WTC11 (cell line): ENCODE results near the gene RGS17. TPM values are rescaled to one million over a fixed set of nuclear protein-coding genes. Genes with fewer than 3 reads are reported as not detected.

ENCODE experiments used
- ATAC-seq: fragments of 200-7000 bp; cut with Tn5 transposase; 2 replicates; pipeline ENCODE4 v1.10.0; 2021; ENCODE audit warnings: mild to moderate bottlenecking, moderate library complexity
- CTCF ChIA-PET: fragments of 300-600 bp; sonication (Branson Sonifier 250); formaldehyde crosslinking; loops from one replicate; lab custom pipeline; 2021; ENCODE audit warnings: antibody characterized with exemption; lab: Charles Lee
- POLR2A ChIA-PET: fragments of 350-600 bp; sonication (Branson Sonifier 250); formaldehyde crosslinking; loops from one replicate; lab custom pipeline; 2021; ENCODE audit warnings: antibody characterized with exemption; lab: Charles Lee
- DNase-seq: peaks from one replicate; pipeline ENCODE4 v3.0.0; 2021; ENCODE audit warnings: low spot score
- H3K27ac Mint-ChIP-seq: 2 replicates; pipeline ENCODE4 v1.8.0; 2021; ENCODE audit warnings: mixed read lengths
- H3K27me3 Mint-ChIP-seq: 2 replicates; pipeline ENCODE4 v1.8.0; 2021; ENCODE audit warnings: low read depth, mild to moderate bottlenecking, moderate library complexity, mixed read lengths
- H3K36me3 Mint-ChIP-seq: 2 replicates; pipeline ENCODE4 v1.8.0; 2021; ENCODE audit warnings: mixed read lengths
- H3K4me1 Mint-ChIP-seq: 2 replicates; pipeline ENCODE4 v1.8.0; 2022; ENCODE audit warnings: mixed read lengths
- H3K4me3 Mint-ChIP-seq: 2 replicates; pipeline ENCODE4 v1.8.0; 2021; ENCODE audit warnings: mild to moderate bottlenecking, moderate library complexity, mixed read lengths
- H3K9me3 Mint-ChIP-seq: 2 replicates; pipeline ENCODE4 v1.8.0; 2021; ENCODE audit warnings: mixed read lengths
- ATF6 ChIP-seq: sonication (generic); formaldehyde crosslinking; IDR thresholded peaks from 2 replicates; pipeline ENCODE4 v1.8.1; 2023; ENCODE audit warnings: mild to moderate bottlenecking, missing genetic modification reagents
- ETV6 ChIP-seq: sonication (generic); formaldehyde crosslinking; IDR thresholded peaks from 2 replicates; pipeline ENCODE4 v1.8.1; 2022; ENCODE audit warnings: mild to moderate bottlenecking, missing genetic modification reagents
- FOXJ3 ChIP-seq: sonication (generic); formaldehyde crosslinking; IDR thresholded peaks from 2 replicates; pipeline ENCODE4 v1.9.0; 2021; ENCODE audit warnings: missing genetic modification reagents, mild to moderate bottlenecking, borderline replicate concordance
- FOXK1 ChIP-seq: sonication (generic); formaldehyde crosslinking; IDR thresholded peaks from 2 replicates; pipeline ENCODE4 v1.8.0; 2022; ENCODE audit warnings: mild to moderate bottlenecking, moderate library complexity, missing genetic modification reagents
- FOXP4 ChIP-seq: sonication (generic); formaldehyde crosslinking; IDR thresholded peaks from 2 replicates; pipeline ENCODE4 v1.8.0; 2022; ENCODE audit warnings: mild to moderate bottlenecking, missing genetic modification reagents
- GRHL2 ChIP-seq: fragments of 250-450 bp; sonication (Bioruptor Pico); IDR thresholded peaks from 2 replicates; pipeline ENCODE4 v1.8.0; 2022; ENCODE audit warnings: mild to moderate bottlenecking, moderate library complexity; ENCODE audit not compliant: insufficient replicate concordance, severe bottlenecking
- JAZF1 ChIP-seq: fragments of 250-450 bp; sonication (Bioruptor Pico); IDR thresholded peaks from 2 replicates; pipeline ENCODE4 v1.9.0; 2021; ENCODE audit warnings: moderate library complexity, mild to moderate bottlenecking, inconsistent platforms
- MYBL2 ChIP-seq: sonication (generic); formaldehyde crosslinking; IDR thresholded peaks from 2 replicates; pipeline ENCODE4 v1.8.1; 2023; ENCODE audit warnings: mild to moderate bottlenecking, moderate library complexity, missing genetic modification reagents
- NFATC4 ChIP-seq: fragments of 250-450 bp; sonication (Bioruptor Pico); IDR thresholded peaks from 2 replicates; pipeline ENCODE4 v1.9.0; 2021; ENCODE audit warnings: mild to moderate bottlenecking
- NFE2L1 ChIP-seq: sonication (generic); formaldehyde crosslinking; IDR thresholded peaks from 2 replicates; pipeline ENCODE4 v1.8.1; 2023; ENCODE audit warnings: missing genetic modification reagents
- NR1H2 ChIP-seq: sonication (generic); formaldehyde crosslinking; IDR thresholded peaks from 2 replicates; pipeline ENCODE4 v1.9.0; 2021; ENCODE audit warnings: mild to moderate bottlenecking, moderate library complexity, missing genetic modification reagents
- OVOL2 ChIP-seq: fragments of 250-450 bp; sonication (Bioruptor Pico); IDR thresholded peaks from 2 replicates; pipeline ENCODE4 v1.9.0; 2021; ENCODE audit warnings: mild to moderate bottlenecking, borderline replicate concordance
- RELA ChIP-seq: sonication (generic); formaldehyde crosslinking; IDR thresholded peaks from 2 replicates; pipeline ENCODE4 v1.8.1; 2022; ENCODE audit warnings: missing genetic modification reagents, mild to moderate bottlenecking, borderline replicate concordance
- RORB ChIP-seq: fragments of 250-450 bp; sonication (Bioruptor Pico); IDR thresholded peaks from 2 replicates; pipeline ENCODE4 v1.9.0; 2021; ENCODE audit warnings: mild to moderate bottlenecking
- SMAD3 ChIP-seq: sonication (generic); formaldehyde crosslinking; IDR thresholded peaks from 2 replicates; pipeline ENCODE4 v1.8.0; 2022; ENCODE audit warnings: missing genetic modification reagents, mild to moderate bottlenecking, borderline replicate concordance
- SMAD4 ChIP-seq: sonication (generic); formaldehyde crosslinking; IDR thresholded peaks from 2 replicates; pipeline ENCODE4 v1.8.0; 2022; ENCODE audit warnings: mild to moderate bottlenecking, missing genetic modification reagents
- TEAD1 ChIP-seq: sonication (generic); formaldehyde crosslinking; IDR thresholded peaks from 2 replicates; pipeline ENCODE4 v1.8.0; 2022; ENCODE audit warnings: mild to moderate bottlenecking, missing genetic modification reagents
- ZBTB21 ChIP-seq: sonication (generic); formaldehyde crosslinking; IDR thresholded peaks from 2 replicates; pipeline ENCODE4 v1.8.1; 2023; ENCODE audit warnings: mild to moderate bottlenecking, missing genetic modification reagents, borderline replicate concordance
- ZBTB43 ChIP-seq: sonication (generic); formaldehyde crosslinking; IDR thresholded peaks from 2 replicates; pipeline ENCODE4 v1.8.1; 2023; ENCODE audit warnings: mild to moderate bottlenecking, missing genetic modification reagents
- ZNF121 ChIP-seq: sonication (generic); formaldehyde crosslinking; IDR thresholded peaks from 2 replicates; pipeline ENCODE4 v1.8.0; 2023; ENCODE audit warnings: missing genetic modification reagents
- ZNF219 ChIP-seq: sonication (generic); formaldehyde crosslinking; IDR thresholded peaks from 2 replicates; pipeline ENCODE4 v1.8.0; 2023; ENCODE audit warnings: missing genetic modification reagents, mild to moderate bottlenecking, borderline replicate concordance
- ZNF232 ChIP-seq: sonication (generic); formaldehyde crosslinking; IDR thresholded peaks from 2 replicates; pipeline ENCODE4 v1.8.0; 2022; ENCODE audit warnings: mild to moderate bottlenecking, missing genetic modification reagents
- ZNF671 ChIP-seq: fragments of 250-450 bp; sonication (Bioruptor Pico); IDR thresholded peaks from 2 replicates; pipeline ENCODE4 v1.8.0; 2021; ENCODE audit warnings: mild to moderate bottlenecking
- ZSCAN18 ChIP-seq: fragments of 250-450 bp; sonication (Bioruptor Pico); IDR thresholded peaks from 2 replicates; pipeline ENCODE4 v2.1.2; 2022; ENCODE audit warnings: mild to moderate bottlenecking, moderate library complexity
- total RNA-seq: library from RNA; stranded (reverse); gene quantifications from 3 replicates; pipeline ENCODE4 v1.2.3, GENCODE V29; 2021
- TF ChIP-seq, protein P1 (sequence below): sonication (generic); formaldehyde crosslinking; IDR thresholded peaks from 2 replicates; pipeline ENCODE4 v1.8.1; 2022; ENCODE audit warnings: low read depth, mild to moderate bottlenecking, moderate library complexity, missing genetic modification reagents, borderline replicate concordance
- TF ChIP-seq, protein P2 (sequence below): sonication (generic); formaldehyde crosslinking; IDR thresholded peaks from 2 replicates; pipeline ENCODE4 v1.8.0; 2022; ENCODE audit warnings: mild to moderate bottlenecking, missing genetic modification reagents
- TF ChIP-seq, protein P3 (sequence below): sonication (generic); formaldehyde crosslinking; IDR thresholded peaks from 2 replicates; pipeline ENCODE4 v1.8.1; 2022; ENCODE audit warnings: mild to moderate bottlenecking, moderate library complexity, missing genetic modification reagents
- TF ChIP-seq, protein P4 (sequence below): fragments of 250-450 bp; sonication (Bioruptor Pico); IDR thresholded peaks from 2 replicates; pipeline ENCODE4 v1.9.0; 2021; ENCODE audit warnings: mild to moderate bottlenecking

Gene RGS17
- total RNA-seq, 1 experiment from 2014 or later, result 9.3 TPM

DNA sequence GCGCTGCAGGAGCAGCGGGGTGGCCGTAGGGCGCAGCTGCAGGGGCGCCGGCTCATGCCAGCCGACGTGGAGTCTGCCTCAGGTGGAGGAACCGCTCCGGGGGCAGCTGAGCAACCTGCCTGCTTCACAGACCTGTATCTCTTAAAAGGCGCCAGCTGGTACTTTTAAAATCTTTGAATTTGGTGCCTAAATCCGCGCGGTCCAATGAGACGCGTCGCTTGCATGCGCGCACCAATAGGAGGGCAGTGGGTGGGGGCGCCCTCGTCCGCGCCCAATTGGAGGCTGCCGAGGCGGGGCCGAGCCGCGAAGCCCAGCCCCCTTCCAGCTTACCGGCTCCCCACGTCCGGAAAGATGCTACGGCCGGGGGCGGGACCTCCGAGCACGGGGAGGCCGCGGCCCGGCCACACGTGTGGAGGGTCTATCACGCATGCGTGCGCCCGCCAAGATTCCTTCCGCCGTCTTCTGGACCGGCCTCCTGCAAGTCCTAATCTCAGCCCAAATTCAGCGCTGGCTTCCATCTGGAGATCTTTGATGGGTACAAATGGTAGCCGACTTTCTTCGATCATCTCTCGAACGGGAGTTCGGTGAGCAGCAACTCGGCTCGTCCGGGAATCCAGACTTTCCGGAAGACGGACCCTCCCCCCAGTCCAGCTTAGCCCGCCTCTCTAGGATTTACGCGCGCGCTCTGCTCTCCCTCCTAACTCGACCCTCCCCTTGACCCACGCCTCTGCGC is 148.0 kb downstream of the RGS17 start, which contains the start of gene FBXO5:
TSS of gene FBXO5 (minus strand) at position 138 of the 733 bp plus-strand sequence. CDS start at position 56, 82 bp downstream.
- peak within 1 kb of the TSS; percentile 96 for H3K4me3 Mint-ChIP-seq
- H3K4me1 Mint-ChIP-seq, result peaks cover 40% of the 10 kb centered on the region
- H3K9me3 Mint-ChIP-seq, result no peaks in the 10 kb centered on the region
- H3K36me3 Mint-ChIP-seq, result peaks cover 25% of the 10 kb centered on the region
- DNase-seq, result peak; percentile 97
- POLR2A ChIA-PET, result interaction anchor here (0.8 to 1.6 kb wide), 5 partner anchors 13 to 197 kb away, joined by 3 to 16 read pairs (median 3); partner anchors contain the start of gene MTRF1L
- H3K27me3 Mint-ChIP-seq, result no peaks in the 10 kb centered on the region
- H3K27ac Mint-ChIP-seq, result peak within 1 kb of the TSS; percentile 100
- peak; percentile 92 for ATAC-seq
- CTCF ChIA-PET, result interaction anchor here (0.6 to 1.5 kb wide), 3 partner anchors 28 to 1512 kb away, joined by 3 to 5 read pairs (median 4); no protein-coding TSS in a partner anchor
- TF ChIP-seq JAZF1 (no peak), FOXK1 (no peak; the same call in 1 of the 2 replicates), NFATC4 (no peak), TEAD1 (CRISPR knock-in tag) (peak; percentile 58), ATF6 (CRISPR knock-in tag) (no peak), ZBTB21 (CRISPR knock-in tag) (no peak; the same call in 1 of the 2 replicates), OVOL2 (CRISPR knock-in tag) (no peak), ZSCAN18 (no peak), ZBTB43 (no peak), ZNF671 (CRISPR knock-in tag) (no peak), MYBL2 (CRISPR knock-in tag) (peak; percentile 99), GRHL2 (CRISPR knock-in tag) (no peak), ZNF232 (CRISPR knock-in tag) (peak; percentile 80; the same call in 1 of the 2 replicates), NFE2L1 (CRISPR knock-in tag) (no peak; the same call in 1 of the 2 replicates), RORB (CRISPR knock-in tag) (no peak), SMAD4 (CRISPR knock-in tag) (no peak), NR1H2 (CRISPR knock-in tag) (0 out of 2 replicates have a peak, but pooled peaks have one; percentile 51), ETV6 (CRISPR knock-in tag) (peak; percentile 70; the same call in 1 of the 2 replicates), RELA (CRISPR knock-in tag) (peak; percentile 5; the same call in 1 of the 2 replicates), FOXP4 (CRISPR knock-in tag) (peak; percentile 69; the same call in 1 of the 2 replicates), ZNF121 (CRISPR knock-in tag) (no peak), FOXJ3 (CRISPR knock-in tag) (no peak), ZNF219 (CRISPR knock-in tag) (no peak), SMAD3 (0 out of 2 replicates have a peak, but pooled peaks have one; percentile 17)
- TF ChIP-seq, protein P1, sequence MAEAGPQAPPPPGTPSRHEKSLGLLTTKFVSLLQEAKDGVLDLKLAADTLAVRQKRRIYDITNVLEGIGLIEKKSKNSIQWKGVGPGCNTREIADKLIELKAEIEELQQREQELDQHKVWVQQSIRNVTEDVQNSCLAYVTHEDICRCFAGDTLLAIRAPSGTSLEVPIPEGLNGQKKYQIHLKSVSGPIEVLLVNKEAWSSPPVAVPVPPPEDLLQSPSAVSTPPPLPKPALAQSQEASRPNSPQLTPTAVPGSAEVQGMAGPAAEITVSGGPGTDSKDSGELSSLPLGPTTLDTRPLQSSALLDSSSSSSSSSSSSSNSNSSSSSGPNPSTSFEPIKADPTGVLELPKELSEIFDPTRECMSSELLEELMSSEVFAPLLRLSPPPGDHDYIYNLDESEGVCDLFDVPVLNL (CRISPR knock-in tag), result peak; percentile 90
- TF ChIP-seq, protein P2, sequence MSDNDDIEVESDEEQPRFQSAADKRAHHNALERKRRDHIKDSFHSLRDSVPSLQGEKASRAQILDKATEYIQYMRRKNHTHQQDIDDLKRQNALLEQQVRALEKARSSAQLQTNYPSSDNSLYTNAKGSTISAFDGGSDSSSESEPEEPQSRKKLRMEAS (CRISPR knock-in tag), result peak; percentile 89
- TF ChIP-seq, protein P3, sequence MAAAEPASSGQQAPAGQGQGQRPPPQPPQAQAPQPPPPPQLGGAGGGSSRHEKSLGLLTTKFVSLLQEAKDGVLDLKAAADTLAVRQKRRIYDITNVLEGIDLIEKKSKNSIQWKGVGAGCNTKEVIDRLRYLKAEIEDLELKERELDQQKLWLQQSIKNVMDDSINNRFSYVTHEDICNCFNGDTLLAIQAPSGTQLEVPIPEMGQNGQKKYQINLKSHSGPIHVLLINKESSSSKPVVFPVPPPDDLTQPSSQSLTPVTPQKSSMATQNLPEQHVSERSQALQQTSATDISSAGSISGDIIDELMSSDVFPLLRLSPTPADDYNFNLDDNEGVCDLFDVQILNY (CRISPR knock-in tag), result peak; percentile 83
- TF ChIP-seq, protein P4, sequence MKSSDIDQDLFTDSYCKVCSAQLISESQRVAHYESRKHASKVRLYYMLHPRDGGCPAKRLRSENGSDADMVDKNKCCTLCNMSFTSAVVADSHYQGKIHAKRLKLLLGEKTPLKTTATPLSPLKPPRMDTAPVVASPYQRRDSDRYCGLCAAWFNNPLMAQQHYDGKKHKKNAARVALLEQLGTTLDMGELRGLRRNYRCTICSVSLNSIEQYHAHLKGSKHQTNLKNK, result 0 out of 2 replicates have a peak, but pooled peaks have one; percentile 22
